Spinal cord (tissue), 10 donors: ENCODE results near the gene AANAT. TPM values are rescaled to one million over a fixed set of nuclear protein-coding genes. Genes with fewer than 3 reads are reported as not detected.

Experiments used
- DNase-seq, 6 donors: peaks; one replicate each; pipeline versions ENCODE4 v3.0.0 to v3.0.0-alpha.2; 2013 to 2015; ENCODE audit warnings: low spot score in 6 of 6, low read depth in 4 of 6
- H3K27ac ChIP-seq: one replicate; pipeline ENCODE4 v1.5.1; 2013; ENCODE audit warnings: low read depth, low read length, control low read depth
- H3K27me3 ChIP-seq: one replicate; pipeline ENCODE4 v1.6.1; 2013; ENCODE audit warnings: low read length; ENCODE audit not compliant: control insufficient read depth, insufficient read depth
- H3K36me3 ChIP-seq: one replicate; pipeline ENCODE4 v1.6.1; 2013; ENCODE audit warnings: low read length; ENCODE audit not compliant: control insufficient read depth, insufficient read depth
- H3K4me1 ChIP-seq: one replicate; pipeline ENCODE4 v1.6.1; 2013; ENCODE audit warnings: low read length; ENCODE audit not compliant: control insufficient read depth, insufficient read depth
- H3K4me3 ChIP-seq: one replicate; pipeline ENCODE4 v1.5.1; 2013; ENCODE audit warnings: low read depth, low read length, control low read depth
- H3K9me3 ChIP-seq: one replicate; pipeline ENCODE4 v1.6.1; 2013; ENCODE audit warnings: low read length; ENCODE audit not compliant: control insufficient read depth, insufficient read depth
- WGBS: methylation state at CpG from one replicate; pipeline ENCODE4 v1.1.5; 2013; ENCODE audit warnings: missing lambda C conversion rate; ENCODE audit not compliant: insufficient coverage; 5-methylcytosine and 5-hydroxymethylcytosine counted together
- polyA plus RNA-seq, 2 donors: library from polyadenylated mRNA; unstranded; fragments of 120-200 nt; gene quantifications; one replicate each; pipeline ENCODE4 v1.2.1, GENCODE V29; 2013; ENCODE audit not compliant: insufficient read length in 2 of 2
- total RNA-seq, 2 donors: library from RNA; depleted of rRNA in 1 of 2; stranded (reverse); fragments of 120-200 nt in 1 of 2; fragments of >200 nt in 1 of 2; gene quantifications; one replicate each; pipeline versions ENCODE4 v1.2.3 to v1.2.4, GENCODE V29; 2013 to 2014
- donor health status: healthy.

AANAT gene
- total and polyA plus RNA-seq, 4 donors, result 0.20 to 0.83 (median 0.44) TPM

DNA sequence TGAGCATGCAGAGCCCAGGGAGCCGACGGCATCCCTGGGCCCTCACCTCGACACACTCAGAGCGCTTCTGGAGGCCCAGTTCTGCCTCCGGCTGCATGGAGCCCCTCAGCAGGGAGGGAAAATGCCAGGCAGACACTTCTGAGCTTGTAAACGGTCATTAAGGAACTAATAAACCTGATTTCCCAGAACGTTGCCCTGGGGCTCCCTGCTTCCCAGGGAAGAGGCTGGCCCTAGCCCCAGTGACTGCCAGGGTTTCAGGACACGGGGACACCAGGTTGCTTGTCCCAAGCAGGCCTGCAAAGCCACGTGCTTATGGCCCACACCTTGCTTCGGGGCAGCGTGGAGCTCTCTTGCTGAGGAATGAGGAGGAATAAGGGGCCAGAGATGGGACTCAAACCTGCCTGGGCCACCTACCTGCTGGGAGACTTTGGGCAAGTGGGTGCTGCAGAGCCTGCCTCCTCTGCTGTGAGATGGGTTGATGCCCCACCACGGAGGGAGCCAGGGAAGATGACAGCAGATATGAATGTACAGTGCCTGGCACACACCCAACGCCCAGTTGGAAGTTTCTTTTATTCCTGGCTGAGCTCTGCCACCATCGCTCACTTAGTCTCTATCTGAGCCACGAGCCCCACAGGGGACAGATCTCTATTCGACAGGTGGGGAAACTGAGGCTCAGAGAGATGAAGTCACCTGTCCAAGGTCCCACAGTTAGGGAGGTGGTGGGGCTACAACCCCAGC lies 28.4 kb downstream of the AANAT start:
- H3K9me3 ChIP-seq, result no peaks in the 10 kb centered on the region
- no peak overlapping the region for H3K27ac ChIP-seq
- WGBS, result 53% methylated on average over 16 of the region's 16 CpGs
- H3K4me1 ChIP-seq, result peaks cover 77% of the 10 kb centered on the region
- peak in 1 of 6 donors; percentile 20 for DNase-seq
- peaks cover 8% of the 10 kb centered on the region for H3K27me3 ChIP-seq
- no peak overlapping the region for H3K4me3 ChIP-seq
- H3K36me3 ChIP-seq, result no peaks in the 10 kb centered on the region

DNA sequence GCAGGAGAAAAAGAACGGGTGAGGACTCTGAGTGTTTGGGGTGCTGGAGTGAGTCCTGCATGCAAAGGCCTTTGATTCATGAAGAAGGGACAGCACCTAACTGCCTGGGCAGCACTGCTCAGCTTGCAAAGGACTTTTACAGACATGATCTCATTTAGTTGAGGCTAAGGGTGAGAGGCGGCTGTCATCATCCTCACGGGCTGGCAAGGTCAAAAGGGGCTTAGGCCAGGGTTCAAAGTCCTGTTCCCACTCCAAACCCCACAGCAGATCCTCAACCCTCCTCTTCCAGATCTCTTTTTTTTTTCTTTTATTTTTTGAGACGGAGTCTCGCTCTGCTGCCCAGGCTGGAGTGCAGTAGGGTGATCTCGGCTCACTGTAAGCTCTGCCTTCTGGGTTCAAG lies 29.1 kb downstream of the AANAT start:
- Histone ChIP-seq H3K4me1 (peaks cover 79% of the 10 kb centered on the region), H3K36me3 (no peaks in the 10 kb centered on the region), H3K9me3 (no peaks in the 10 kb centered on the region), H3K27me3 (peaks cover 10% of the 10 kb centered on the region), H3K4me3 (no peak overlapping the region), H3K27ac (no peak overlapping the region)
- DNase-seq, result no peak
- WGBS, result 94% methylated on average over 4 of the region's 6 CpGs

DNA sequence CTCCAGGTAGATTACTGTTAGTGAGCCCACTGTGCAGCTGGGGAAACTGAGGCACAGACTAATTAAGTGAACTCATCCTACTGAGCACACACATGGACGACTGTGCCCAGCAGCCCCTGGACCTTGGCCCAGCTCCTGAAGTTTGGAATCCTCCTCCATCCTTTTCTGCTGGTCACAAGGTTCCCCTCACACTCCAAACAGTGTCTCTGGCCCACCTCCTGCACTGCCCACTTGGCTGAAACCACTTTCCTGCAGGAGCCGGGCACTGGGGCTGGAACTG lies 30.2 kb downstream of the AANAT start:
- Histone ChIP-seq H3K27ac (peak overlapping the region; percentile 47), H3K4me1 (peaks cover 79% of the 10 kb centered on the region), H3K9me3 (no peaks in the 10 kb centered on the region), H3K4me3 (no peak overlapping the region), H3K36me3 (no peaks in the 10 kb centered on the region), H3K27me3 (peaks cover 17% of the 10 kb centered on the region)
- no peak for DNase-seq
- 49% methylated on average over 2 of the region's 2 CpGs for WGBS

DNA sequence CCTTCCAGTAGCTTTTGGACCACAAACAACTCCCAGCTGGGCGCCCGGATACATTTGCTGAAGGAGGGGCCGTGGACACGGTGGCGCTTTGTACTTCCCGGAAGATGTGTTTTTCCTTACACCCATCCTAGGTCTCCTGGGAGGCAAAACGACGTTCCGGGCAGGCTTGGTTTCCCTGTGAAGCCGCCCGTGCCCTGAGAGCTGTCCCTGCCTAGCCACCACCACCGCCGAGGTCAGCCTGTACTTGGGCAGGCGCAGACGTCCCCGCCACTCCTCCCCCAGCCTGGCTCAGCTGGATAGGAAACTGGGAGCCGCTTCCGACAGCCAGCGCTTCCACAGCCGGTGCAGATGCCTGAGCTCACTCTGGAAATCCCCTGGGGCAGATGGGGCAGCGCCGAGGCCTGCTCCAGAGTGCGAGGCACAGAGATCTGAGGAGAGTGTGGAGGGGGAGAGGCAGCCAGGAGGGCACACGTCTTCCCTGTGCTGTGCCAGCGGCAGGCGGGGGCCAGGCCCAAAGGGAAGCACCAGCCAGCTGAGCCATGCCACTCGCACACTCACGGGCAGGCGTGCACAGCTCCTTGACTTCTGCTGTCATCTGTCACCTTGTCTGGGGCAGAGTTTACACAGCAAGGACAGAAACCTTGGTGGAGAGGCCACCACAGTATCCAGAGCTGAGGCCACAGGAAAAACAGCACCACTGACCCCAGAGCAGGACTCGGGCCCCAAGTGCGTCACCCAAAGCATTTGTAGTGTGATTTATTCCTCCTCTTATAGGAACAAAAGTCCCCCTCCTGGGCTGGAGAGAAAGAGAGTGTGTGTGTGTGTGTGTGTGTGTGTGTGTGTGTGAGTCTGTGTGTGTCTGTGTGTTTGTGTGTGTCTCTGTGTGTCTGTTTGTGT lies 30.8 kb downstream of the AANAT start:
- WGBS, result 19% methylated on average over 30 of the region's 31 CpGs
- H3K27me3 ChIP-seq, result peaks cover 17% of the 10 kb centered on the region
- no peak overlapping the region for H3K4me3 ChIP-seq
- peaks cover 73% of the 10 kb centered on the region for H3K4me1 ChIP-seq
- H3K9me3 ChIP-seq, result no peaks in the 10 kb centered on the region
- H3K36me3 ChIP-seq, result no peaks in the 10 kb centered on the region
- H3K27ac ChIP-seq, result peak overlapping the region; percentile 47
- DNase-seq, result peak in 2 of 6 donors; percentile 64 to 72

DNA sequence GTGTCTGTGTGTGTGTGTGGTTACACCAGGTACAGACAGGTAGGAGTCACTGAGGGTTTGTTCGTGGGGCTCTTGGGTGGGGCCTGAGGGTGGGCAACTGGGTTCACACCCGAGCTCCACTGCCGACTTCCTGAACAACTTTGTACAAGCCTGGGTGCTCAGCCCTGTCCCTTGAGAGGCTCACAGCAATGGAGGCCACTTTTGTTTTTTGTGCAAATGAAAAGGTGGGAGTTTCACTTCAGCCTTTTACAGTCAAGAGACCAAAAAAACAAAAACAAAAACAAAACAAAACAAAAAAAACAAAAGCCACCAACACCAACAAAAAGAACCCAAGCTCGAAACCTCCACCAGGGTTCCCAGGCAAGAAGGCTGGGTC lies 31.5 kb downstream of the AANAT start:
- Histone ChIP-seq H3K9me3 (no peaks in the 10 kb centered on the region), H3K4me3 (no peak overlapping the region), H3K36me3 (no peaks in the 10 kb centered on the region), H3K27ac (no peak overlapping the region), H3K27me3 (peaks cover 17% of the 10 kb centered on the region), H3K4me1 (peaks cover 66% of the 10 kb centered on the region)
- DNase-seq, result no peak
- WGBS, result 40% methylated on average over 1 of the region's 4 CpGs

DNA sequence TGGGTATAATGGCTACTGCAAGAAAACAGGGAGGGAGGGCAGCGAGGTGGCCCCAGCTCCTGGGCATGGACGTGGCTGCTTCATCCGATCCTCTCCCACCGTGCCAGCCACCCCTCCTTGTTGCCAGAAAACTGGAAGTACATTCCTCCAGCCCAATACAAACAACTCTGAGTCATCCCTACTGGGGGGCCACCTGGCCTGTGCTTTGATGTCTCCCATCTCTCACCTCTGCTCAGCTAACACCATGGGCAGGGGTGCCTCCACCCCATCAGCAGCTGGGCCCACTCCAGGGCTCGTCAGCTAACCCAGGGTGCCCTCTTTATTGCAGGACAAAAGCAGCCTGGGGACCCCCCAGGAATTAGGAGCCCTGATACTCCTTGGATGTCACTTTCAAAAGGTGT lies 31.9 kb downstream of the AANAT start:
- H3K4me1 ChIP-seq, result peaks cover 64% of the 10 kb centered on the region
- WGBS, result 76% methylated on average over 4 of the region's 5 CpGs

DNA sequence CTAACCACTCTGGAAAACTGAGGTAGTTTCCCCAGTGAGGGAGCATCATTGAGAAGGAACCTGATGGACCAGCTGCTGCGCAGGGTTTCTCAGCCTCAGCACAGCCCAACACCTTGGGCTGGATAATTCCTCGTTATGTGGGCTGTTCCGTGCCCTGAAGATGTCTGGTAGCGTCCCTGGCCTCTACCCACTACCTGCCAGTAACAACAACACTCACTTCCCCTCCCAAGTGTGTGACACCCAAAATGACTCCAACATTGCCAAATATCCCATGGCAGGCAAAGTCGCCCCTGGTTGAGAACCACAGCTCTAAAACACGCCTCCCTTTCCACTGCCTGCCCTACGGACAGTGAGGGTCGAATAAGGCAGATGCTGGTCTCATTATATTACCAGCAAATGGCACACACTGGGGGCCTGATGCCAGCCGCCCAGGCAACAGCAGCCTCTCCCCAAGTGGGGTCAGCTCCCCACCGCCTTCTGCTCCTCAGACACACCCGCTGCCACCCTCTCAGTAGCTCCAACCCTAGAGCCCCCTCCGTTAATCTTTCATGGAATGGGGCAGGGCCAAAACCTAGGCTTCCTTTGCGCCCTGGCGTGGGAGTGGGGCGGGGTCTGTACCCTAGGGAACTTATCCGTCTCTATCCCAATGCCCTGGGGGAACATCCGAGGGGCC lies 32.8 kb downstream of the AANAT start:
- H3K4me3 ChIP-seq, result peak overlapping the region; percentile 22
- H3K36me3 ChIP-seq, result no peaks in the 10 kb centered on the region
- H3K27ac ChIP-seq, result peak overlapping the region; percentile 57
- peaks cover 57% of the 10 kb centered on the region for H3K4me1 ChIP-seq
- no peak for DNase-seq
- H3K27me3 ChIP-seq, result peaks cover 17% of the 10 kb centered on the region
- 71% methylated on average over 15 of the region's 17 CpGs for WGBS
- H3K9me3 ChIP-seq, result no peaks in the 10 kb centered on the region

More for the DNA sequence above, 31.9 kb downstream of the AANAT start:
- H3K4me3 ChIP-seq, result peak overlapping the region; percentile 16
- H3K27me3 ChIP-seq, result peaks cover 17% of the 10 kb centered on the region
- H3K27ac ChIP-seq, result no peak overlapping the region
- no peak for DNase-seq
- no peaks in the 10 kb centered on the region for H3K9me3 ChIP-seq
- H3K36me3 ChIP-seq, result no peaks in the 10 kb centered on the region

DNA sequence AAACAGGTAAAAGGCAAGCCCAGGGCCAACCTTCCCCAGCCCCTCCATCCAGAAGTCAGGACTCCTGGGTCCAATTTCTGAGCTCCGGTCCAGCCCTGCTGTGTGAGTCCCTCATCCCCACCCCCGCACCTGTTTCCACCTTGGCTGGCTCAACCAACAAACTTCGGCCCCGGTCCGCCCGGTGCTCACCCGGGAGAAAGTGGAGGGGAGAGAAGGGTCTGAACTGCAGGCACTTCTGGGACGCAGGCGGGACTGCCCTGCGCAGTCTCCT lies 33.3 kb downstream of the AANAT start:
- peaks cover 53% of the 10 kb centered on the region for H3K4me1 ChIP-seq
- H3K27ac ChIP-seq, result no peak overlapping the region
- 0% methylated on average over 6 of the region's 10 CpGs for WGBS

DNA sequence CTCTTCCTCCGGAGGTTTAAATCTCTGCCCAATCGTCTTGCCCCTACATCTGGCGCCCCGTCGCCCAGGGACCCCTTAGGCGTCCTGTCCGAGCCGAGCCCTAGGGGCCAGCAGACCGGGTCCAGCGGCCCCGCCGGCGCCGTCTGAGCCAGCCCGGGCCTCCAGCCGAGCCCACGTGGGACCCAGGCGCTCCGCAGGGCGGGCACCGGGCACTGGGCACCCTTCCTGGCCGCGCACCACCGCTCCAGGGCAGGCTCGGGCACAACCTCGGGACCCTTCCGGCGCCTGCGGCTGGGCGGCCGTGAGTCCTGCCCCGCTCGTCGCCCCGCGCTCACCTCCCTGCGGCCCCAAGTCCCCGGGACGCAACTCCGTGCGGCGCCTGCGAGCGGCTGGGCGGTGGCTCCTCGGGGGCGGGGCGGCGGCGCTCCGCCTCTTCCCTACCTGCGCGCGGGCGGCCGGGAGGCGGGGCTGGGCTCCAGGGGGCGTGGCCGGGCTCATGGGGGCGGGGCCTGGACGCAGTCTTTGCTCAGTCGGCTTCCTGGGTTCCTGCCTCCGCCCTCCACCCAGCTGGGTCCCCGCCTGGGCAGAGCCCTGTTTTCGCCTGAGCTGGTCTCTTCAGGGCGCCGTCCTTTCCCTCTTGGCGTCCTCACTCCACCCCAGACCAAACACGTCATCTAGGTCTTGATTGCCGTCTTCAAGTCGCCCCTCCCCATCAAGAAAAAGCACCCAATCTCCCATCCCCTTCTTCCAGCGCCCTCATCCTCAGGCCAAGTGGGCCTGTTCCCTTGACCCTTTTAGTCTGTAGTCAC lies 33.8 kb downstream of the AANAT start, which contains the start of gene RHBDF2:
Gene RHBDF2, minus strand, starts transcription at position 406 of the 809 bp plus-strand sequence. CDS start 19,899 bp downstream, outside the sequence.
- Histone ChIP-seq H3K27ac (peak within 1 kb of the TSS; percentile 57), H3K9me3 (no peaks in the 10 kb centered on the region), H3K4me3 (peak within 1 kb of the TSS; percentile 32), H3K27me3 (peaks cover 17% of the 10 kb centered on the region), H3K4me1 (peaks cover 51% of the 10 kb centered on the region), H3K36me3 (no peaks in the 10 kb centered on the region)
- DNase-seq, result peak in 2 of 6 donors; percentile 65 to 68
- WGBS, result 2% methylated on average over 72 of the region's 72 CpGs

More for the DNA sequence above, 33.3 kb downstream of the AANAT start:
- Histone ChIP-seq H3K9me3 (no peaks in the 10 kb centered on the region), H3K36me3 (no peaks in the 10 kb centered on the region), H3K4me3 (peak overlapping the region; percentile 22), H3K27me3 (peaks cover 17% of the 10 kb centered on the region)
- DNase-seq, result no peak
